IMR-90 (cell line): ENCODE data around the gene PSMC4. TPM values are rescaled to one million over a fixed set of nuclear protein-coding genes. Genes with fewer than 3 reads are reported as not detected.

Experiments
- ATAC-seq: fragments of 200-7000 bp; cut with Tn5 transposase; 2 replicates; pipeline ENCODE4 v1.9.1; 2020; ENCODE audit warnings: low read depth, mild to moderate bottlenecking, moderate library complexity
- BruUV-seq: library from RNA; stranded (reverse); fragments of 400-500 nt; replicated peaks from 2 replicates; lab custom pipeline; 2021; lab: Mats Ljungman, UMichigan
- CTCF ChIA-PET: fragments of 300-600 bp; formaldehyde crosslinking; extraction: SDS; loops from one replicate; lab custom pipeline; 2021; ENCODE audit warnings: antibody characterized with exemption; lab: Yijun Ruan, JAX
- POLR2A ChIA-PET: fragments of 300-600 bp; sonication (Branson Sonifier 250); formaldehyde crosslinking; loops from one replicate; lab custom pipeline; 2022; ENCODE audit warnings: antibody characterized with exemption; ENCODE audit not compliant: unreplicated experiment; lab: Charles Lee
- DNase-seq: peaks from one replicate; pipeline ENCODE4 v3.0.0; 2013
- H2AFZ ChIP-seq: replicated peaks from 2 replicates; pipeline ENCODE3; 2013; ENCODE audit warnings: low read length, mild to moderate bottlenecking; ENCODE audit not compliant: poor library complexity
- H2AK5ac ChIP-seq: 2 replicates; pipeline ENCODE4 v1.6.1; 2013; ENCODE audit warnings: low read depth, low read length, inconsistent platforms
- H2AK9ac ChIP-seq: replicated peaks from 2 replicates; pipeline ENCODE3; 2013; ENCODE audit warnings: mild to moderate bottlenecking, low read depth, low read length, moderate library complexity; ENCODE audit not compliant: poor library complexity
- H2BK120ac ChIP-seq: 2 replicates; pipeline ENCODE4 v1.6.1; 2013; ENCODE audit warnings: low read depth, low read length, inconsistent platforms
- H2BK15ac ChIP-seq: 3 replicates; pipeline ENCODE4 v1.6.1; 2013; ENCODE audit warnings: low read depth, low read length, inconsistent platforms
- H2BK20ac ChIP-seq: 2 replicates; pipeline ENCODE4 v1.6.1; 2013; ENCODE audit warnings: low read depth, mild to moderate bottlenecking, inconsistent platforms, low read length, moderate library complexity
- H2BK5ac ChIP-seq: 2 replicates; pipeline ENCODE4 v1.6.1; 2013; ENCODE audit warnings: mild to moderate bottlenecking, low read depth, low read length, inconsistent platforms; ENCODE audit not compliant: poor library complexity, severe bottlenecking
- H3K14ac ChIP-seq: replicated peaks from 2 replicates; pipeline ENCODE4 v1.6.1; 2013; ENCODE audit warnings: low read depth, low read length, inconsistent platforms
- H3K18ac ChIP-seq: 2 replicates; pipeline ENCODE4 v1.6.1; 2013; ENCODE audit warnings: low read depth, low read length, control low read depth
- H3K23ac ChIP-seq: 2 replicates; pipeline ENCODE4 v1.6.1; 2013; ENCODE audit warnings: low read depth, low read length, inconsistent platforms
- H3K27ac ChIP-seq: 2 replicates; pipeline ENCODE4 v1.5.1; 2013; ENCODE audit warnings: mild to moderate bottlenecking, control low read depth, low read length; ENCODE audit not compliant: insufficient read depth
- H3K27me3 ChIP-seq: 2 replicates; pipeline ENCODE4 v1.6.1; 2013; ENCODE audit warnings: low read length; ENCODE audit not compliant: control insufficient read depth, insufficient read depth
- H3K36me3 ChIP-seq: 2 replicates; pipeline ENCODE4 v1.6.1; 2013; ENCODE audit warnings: low read length, mixed read lengths; ENCODE audit not compliant: control insufficient read depth, insufficient read depth
- H3K4ac ChIP-seq: 2 replicates; pipeline ENCODE4 v1.6.1; 2013; ENCODE audit warnings: low read depth, low read length, inconsistent platforms
- H3K4me1 ChIP-seq: 2 replicates; pipeline ENCODE4 v1.6.1; 2013; ENCODE audit warnings: low read length, mixed read lengths; ENCODE audit not compliant: control insufficient read depth, insufficient read depth
- H3K4me2 ChIP-seq: 2 replicates; pipeline ENCODE4 v1.6.1; 2013; ENCODE audit warnings: low read depth, mild to moderate bottlenecking, control low read depth, low read length, moderate library complexity
- H3K4me3 ChIP-seq: 2 replicates; pipeline ENCODE4 v1.5.1; 2013; ENCODE audit warnings: low read depth, mild to moderate bottlenecking, control low read depth, low read length, moderate library complexity; ENCODE audit not compliant: insufficient read depth
- H3K56ac ChIP-seq: 2 replicates; pipeline ENCODE4 v1.6.1; 2013; ENCODE audit warnings: low read length, inconsistent platforms; ENCODE audit not compliant: insufficient read depth; ENCODE audit errors: extremely low read depth
- H3K79me1 ChIP-seq, 2 experiments: 2 replicates each; pipeline ENCODE4 v1.6.1; 2013; ENCODE audit warnings: low read length in 2 of 2, inconsistent platforms in 1 of 2, low read depth in 1 of 2
- H3K9ac ChIP-seq: 2 replicates; pipeline ENCODE4 v1.6.1; 2013; ENCODE audit warnings: low read depth, low read length, control low read depth
- H3K9me1 ChIP-seq: 2 replicates; pipeline ENCODE4 v1.6.1; 2013; ENCODE audit warnings: low read length, inconsistent platforms; ENCODE audit not compliant: insufficient read depth
- H3K9me3 ChIP-seq: 2 replicates; pipeline ENCODE4 v1.6.1; 2013; ENCODE audit warnings: low read length; ENCODE audit not compliant: control insufficient read depth, insufficient read depth
- H4K20me1 ChIP-seq: 2 replicates; pipeline ENCODE4 v1.6.1; 2013; ENCODE audit warnings: low read length, inconsistent platforms; ENCODE audit not compliant: insufficient read depth
- H4K5ac ChIP-seq: 2 replicates; pipeline ENCODE4 v1.6.1; 2013; ENCODE audit warnings: mild to moderate bottlenecking, low read depth, low read length, control low read depth
- H4K8ac ChIP-seq, 2 experiments: 2 replicates each; pipeline ENCODE4 v1.6.1; 2013; ENCODE audit warnings: low read depth in 2 of 2, low read length in 2 of 2, control low read depth in 1 of 2, inconsistent platforms in 1 of 2
- H4K91ac ChIP-seq: 2 replicates; pipeline ENCODE4 v1.6.1; 2013; ENCODE audit warnings: low read depth, low read length, inconsistent platforms; ENCODE audit not compliant: insufficient read depth
- BHLHE40 ChIP-seq: fragments of 150-350 bp; IDR thresholded peaks from 2 replicates; pipeline ENCODE4 v1.6.1; 2016; ENCODE audit warnings: mild to moderate bottlenecking, low read depth, low read length
- CEBPB ChIP-seq: IDR thresholded peaks from 2 replicates; pipeline ENCODE4 v1.6.1; 2012; ENCODE audit warnings: low read depth, low read length, improper control_type of control experiment
- CHD1 ChIP-seq: IDR thresholded peaks from 2 replicates; pipeline ENCODE4 v1.6.1; 2012; ENCODE audit warnings: low read depth, low read length, improper control_type of control experiment
- FOS ChIP-seq: fragments of 150-350 bp; IDR thresholded peaks from 2 replicates; pipeline ENCODE4 v1.6.1; 2016; ENCODE audit warnings: low read depth, low read length
- MAFK ChIP-seq: IDR thresholded peaks from 2 replicates; pipeline ENCODE4 v1.6.1; 2012; ENCODE audit warnings: low read depth, low read length, improper control_type of control experiment
- MAZ ChIP-seq: IDR thresholded peaks from 2 replicates; pipeline ENCODE4 v1.6.1; 2012; ENCODE audit warnings: low read depth, mild to moderate bottlenecking, low read length, improper control_type of control experiment, moderate library complexity, borderline replicate concordance
- RAD21 ChIP-seq: IDR thresholded peaks from 2 replicates; pipeline ENCODE4 v1.6.1; 2012; ENCODE audit warnings: low read length, improper control_type of control experiment
- RCOR1 ChIP-seq: IDR thresholded peaks from 2 replicates; pipeline ENCODE4 v1.6.1; 2012; ENCODE audit warnings: mild to moderate bottlenecking, low read length, improper control_type of control experiment; ENCODE audit not compliant: insufficient replicate concordance
- RFX5 ChIP-seq: IDR thresholded peaks from 2 replicates; pipeline ENCODE4 v1.8.0; 2012; ENCODE audit warnings: low read depth, mild to moderate bottlenecking, low read length, moderate library complexity
- SMC3 ChIP-seq: fragments of 150-350 bp; IDR thresholded peaks from 2 replicates; pipeline ENCODE4 v1.6.1; 2016; ENCODE audit warnings: low read depth, mild to moderate bottlenecking, antibody characterized with exemption, low read length, moderate library complexity
- WGBS, 2 experiments: methylation state at CpG; one replicate each; pipeline versions ENCODE4 v1.1.5 to v1.1.7; 2013; ENCODE audit warnings: missing lambda C conversion rate in 2 of 2; ENCODE audit not compliant: insufficient read length in 1 of 2; ENCODE audit errors: extremely low coverage in 2 of 2; 5-methylcytosine and 5-hydroxymethylcytosine counted together
- dilution Hi-C: fragments of 300-500 bp; cut with HindIII; formaldehyde crosslinking; loops from one replicate; pipeline ENCODE4 v1.14.3; 2018; ENCODE audit warnings: low sequenced_read_pairs; ENCODE audit not compliant: unreplicated experiment
- in situ Hi-C: fragments of 300-500 bp; cut with MboI; formaldehyde crosslinking; loops from 3 replicates; pipeline ENCODE4 v1.14.3; 2019; ENCODE audit warnings: low sequenced_read_pairs, inconsistent platforms, mixed read lengths
- intact Hi-C: fragments of 100-400 bp; cut with micrococcal nuclease; formaldehyde crosslinking; loops from 2 replicates; pipeline ENCODE4 v1.10.0; 2022
- polyA plus RNA-seq, 3 experiments: library from polyadenylated mRNA; depleted of rRNA; stranded (reverse); fragments of >200 nt; gene quantifications; 2 replicates each; pipeline ENCODE4 v1.2.3, GENCODE V29; 2012; ENCODE audit warnings: low replicate concordance in 1 of 3
- total RNA-seq: library from RNA; depleted of rRNA; stranded (reverse); fragments of >200 nt; gene quantifications from 2 replicates; pipeline ENCODE4 v1.2.3, GENCODE V29; 2012
- TF ChIP-seq, protein P1 (sequence below): fragments of 150-350 bp; IDR thresholded peaks from 2 replicates; pipeline ENCODE4 v1.6.1; 2016; ENCODE audit warnings: low read depth, mild to moderate bottlenecking, low read length, moderate library complexity, borderline replicate concordance
- TF ChIP-seq, protein P2 (sequence below): conservative IDR thresholded peaks from 2 replicates; pipeline ENCODE4 v1.5.1; 2012; ENCODE audit warnings: mild to moderate bottlenecking, low read depth, low read length, improper control_type of control experiment
- TF ChIP-seq, protein P3 (sequence below): fragments of 150-350 bp; IDR thresholded peaks from 2 replicates; pipeline ENCODE4 v1.6.1; 2017; ENCODE audit warnings: mild to moderate bottlenecking, antibody characterized with exemption, low read length, low read depth

Gene PSMC4
- total and polyA plus RNA-seq, 2 of the 4 experiments (the other 2 are of a cell fraction), result 148 to 216 TPM

DNA sequence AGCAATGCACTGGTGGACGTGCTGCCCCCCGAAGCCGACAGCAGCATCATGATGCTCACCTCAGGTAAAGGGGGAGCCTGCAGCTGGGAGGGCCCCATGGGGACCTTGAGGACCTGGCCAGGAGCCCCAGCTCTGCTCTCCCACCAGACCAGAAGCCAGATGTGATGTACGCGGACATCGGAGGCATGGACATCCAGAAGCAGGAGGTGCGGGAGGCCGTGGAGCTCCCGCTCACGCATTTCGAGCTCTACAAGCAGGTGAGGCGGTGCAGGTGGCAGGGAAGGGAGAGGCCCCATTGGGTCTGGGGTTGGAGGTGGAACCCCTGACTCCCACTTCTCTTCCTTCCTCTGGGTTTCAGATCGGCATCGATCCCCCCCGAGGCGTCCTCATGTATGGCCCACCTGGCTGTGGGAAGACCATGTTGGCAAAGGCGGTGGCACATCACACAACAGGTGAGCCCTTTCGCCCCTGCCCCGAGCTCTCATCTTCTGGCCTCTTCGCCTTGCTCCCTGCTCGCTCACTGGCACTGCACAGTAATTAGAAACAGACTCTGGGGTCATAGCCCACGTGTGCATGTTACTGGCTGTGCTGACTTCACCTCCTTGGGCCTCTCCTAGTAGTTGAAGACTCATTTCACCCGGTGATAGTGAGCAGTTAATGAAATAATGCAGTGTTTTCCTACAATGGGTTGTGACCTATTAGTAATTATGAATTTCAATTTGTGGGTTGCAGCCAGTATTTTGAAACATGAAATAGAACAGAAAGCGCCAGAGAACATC lies 3.6 kb downstream of the PSMC4 start:
- in situ Hi-C loops, result no loop called here
- DNase-seq, result no peak

More for the DNA sequence above, 3.6 kb downstream of the PSMC4 start:
- H2BK5ac ChIP-seq, result no peak overlapping the region
- ATAC-seq, result no peak
- BruUV-seq, result no TSS peak
- POLR2A ChIA-PET, result no interaction called here
- no peak overlapping the region for H3K23ac ChIP-seq
- H4K8ac ChIP-seq, result no peak overlapping the region
- peaks cover 27 to 46% of the 10 kb centered on the region in 2 experiments for H3K79me1 ChIP-seq
- no peak overlapping the region for H4K91ac ChIP-seq
- no peak overlapping the region for H3K18ac ChIP-seq
- H3K9me3 ChIP-seq, result no peaks in the 10 kb centered on the region
- H2BK15ac ChIP-seq, result no peak overlapping the region
- H3K4me2 ChIP-seq, result no peak overlapping the region
- H4K20me1 ChIP-seq, result peaks cover 4% of the 10 kb centered on the region; the same call in 1 of the 2 replicates
- no peak overlapping the region for H3K27ac ChIP-seq
- no peak overlapping the region for H3K4me3 ChIP-seq
- peaks cover 42% of the 10 kb centered on the region for H3K36me3 ChIP-seq
- no peak overlapping the region for H4K5ac ChIP-seq
- H2AK9ac ChIP-seq, result no peak overlapping the region
- H3K4me1 ChIP-seq, result peaks cover 2% of the 10 kb centered on the region; the same call in 1 of the 2 replicates
- no peaks in the 10 kb centered on the region for H3K27me3 ChIP-seq
- no peak overlapping the region for H2AK5ac ChIP-seq
- no peak overlapping the region for H3K4ac ChIP-seq
- H3K9ac ChIP-seq, result no peak overlapping the region
- no peaks in the 10 kb centered on the region for H3K9me1 ChIP-seq
- H3K14ac ChIP-seq, result no peak overlapping the region
- no peak overlapping the region for H2BK20ac ChIP-seq
- dilution Hi-C loops, result no loop called here
- 96% methylated on average over 5 of the region's 24 CpGs; no CpG with 5 or more reads in 1 of the 2 experiments for WGBS, 2 experiments
- H2BK120ac ChIP-seq, result no peak overlapping the region
- TF ChIP-seq RAD21, result no peak
- TF ChIP-seq, protein P1, sequence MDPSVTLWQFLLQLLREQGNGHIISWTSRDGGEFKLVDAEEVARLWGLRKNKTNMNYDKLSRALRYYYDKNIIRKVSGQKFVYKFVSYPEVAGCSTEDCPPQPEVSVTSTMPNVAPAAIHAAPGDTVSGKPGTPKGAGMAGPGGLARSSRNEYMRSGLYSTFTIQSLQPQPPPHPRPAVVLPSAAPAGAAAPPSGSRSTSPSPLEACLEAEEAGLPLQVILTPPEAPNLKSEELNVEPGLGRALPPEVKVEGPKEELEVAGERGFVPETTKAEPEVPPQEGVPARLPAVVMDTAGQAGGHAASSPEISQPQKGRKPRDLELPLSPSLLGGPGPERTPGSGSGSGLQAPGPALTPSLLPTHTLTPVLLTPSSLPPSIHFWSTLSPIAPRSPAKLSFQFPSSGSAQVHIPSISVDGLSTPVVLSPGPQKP, result no peak
- TF ChIP-seq, protein P2, sequence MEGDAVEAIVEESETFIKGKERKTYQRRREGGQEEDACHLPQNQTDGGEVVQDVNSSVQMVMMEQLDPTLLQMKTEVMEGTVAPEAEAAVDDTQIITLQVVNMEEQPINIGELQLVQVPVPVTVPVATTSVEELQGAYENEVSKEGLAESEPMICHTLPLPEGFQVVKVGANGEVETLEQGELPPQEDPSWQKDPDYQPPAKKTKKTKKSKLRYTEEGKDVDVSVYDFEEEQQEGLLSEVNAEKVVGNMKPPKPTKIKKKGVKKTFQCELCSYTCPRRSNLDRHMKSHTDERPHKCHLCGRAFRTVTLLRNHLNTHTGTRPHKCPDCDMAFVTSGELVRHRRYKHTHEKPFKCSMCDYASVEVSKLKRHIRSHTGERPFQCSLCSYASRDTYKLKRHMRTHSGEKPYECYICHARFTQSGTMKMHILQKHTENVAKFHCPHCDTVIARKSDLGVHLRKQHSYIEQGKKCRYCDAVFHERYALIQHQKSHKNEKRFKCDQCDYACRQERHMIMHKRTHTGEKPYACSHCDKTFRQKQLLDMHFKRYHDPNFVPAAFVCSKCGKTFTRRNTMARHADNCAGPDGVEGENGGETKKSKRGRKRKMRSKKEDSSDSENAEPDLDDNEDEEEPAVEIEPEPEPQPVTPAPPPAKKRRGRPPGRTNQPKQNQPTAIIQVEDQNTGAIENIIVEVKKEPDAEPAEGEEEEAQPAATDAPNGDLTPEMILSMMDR, result no peak
- TF ChIP-seq SMC3, result no peak
- no peak for TF ChIP-seq MAFK
- TF ChIP-seq, protein P3, sequence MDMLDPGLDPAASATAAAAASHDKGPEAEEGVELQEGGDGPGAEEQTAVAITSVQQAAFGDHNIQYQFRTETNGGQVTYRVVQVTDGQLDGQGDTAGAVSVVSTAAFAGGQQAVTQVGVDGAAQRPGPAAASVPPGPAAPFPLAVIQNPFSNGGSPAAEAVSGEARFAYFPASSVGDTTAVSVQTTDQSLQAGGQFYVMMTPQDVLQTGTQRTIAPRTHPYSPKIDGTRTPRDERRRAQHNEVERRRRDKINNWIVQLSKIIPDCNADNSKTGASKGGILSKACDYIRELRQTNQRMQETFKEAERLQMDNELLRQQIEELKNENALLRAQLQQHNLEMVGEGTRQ, result no peak
- TF ChIP-seq RFX5, result no peak
- TF ChIP-seq BHLHE40, result no peak
- TF ChIP-seq RCOR1, result no peak
- TF ChIP-seq CHD1, result no peak
- no peak for TF ChIP-seq FOS
- no peak for TF ChIP-seq MAZ
- TF ChIP-seq CEBPB, result no peak
- CTCF ChIA-PET, result no interaction called here
- peak overlapping the region; percentile 38 for H2AFZ ChIP-seq
- intact Hi-C loops, result no loop called here
- no peak overlapping the region for H3K56ac ChIP-seq
